ENCODE data around the gene NAT8L.

GRCh38 chr4:2067446-2068197 is 8.5 kb downstream of the NAT8L start:
- no peak for TF ChIP-seq CTCF (IDR thresholded peaks at IDR 0.05 in 4 of 5, conservative IDR thresholded peaks at IDR 0.05 in 1 of 5)
- TF ChIP-seq POLR2A (IDR thresholded peaks at IDR 0.05) = no peak
